PFSK-1 (cell line): Measurements from ENCODE around the gene AHNAK2.

Source experiments
- FOXP2 ChIP-seq: optimal IDR thresholded peaks from 2 replicates; pipeline ENCODE3; 2011; ENCODE audit warnings: borderline replicate concordance, control low read depth, inconsistent platforms; ENCODE audit not compliant: insufficient read depth; ENCODE audit errors: extremely low read length, extremely low read depth
- POLR2AphosphoS5 ChIP-seq: IDR thresholded peaks from 2 replicates; pipeline ENCODE4 v1.6.1; 2012; ENCODE audit warnings: low read depth, mild to moderate bottlenecking, control low read depth, low read length, moderate library complexity
- REST ChIP-seq, 2 experiments: IDR thresholded peaks; 2 replicates each; pipeline versions ENCODE4 v1.6.1 to v1.8.0; 2011 to 2012; ENCODE audit warnings: low read depth in 2 of 2, low read length in 2 of 2, control low read depth in 1 of 2, inconsistent platforms in 1 of 2, mild to moderate bottlenecking in 1 of 2, moderate library complexity in 1 of 2; ENCODE audit not compliant: insufficient read depth in 1 of 2
- SIN3A ChIP-seq: IDR thresholded peaks from 2 replicates; pipeline ENCODE4 v1.6.1; 2012; ENCODE audit warnings: mild to moderate bottlenecking, low read length, moderate library complexity, borderline replicate concordance; ENCODE audit not compliant: insufficient read depth
- TAF1 ChIP-seq: IDR thresholded peaks from 2 replicates; pipeline ENCODE4 v1.6.1; 2012; ENCODE audit warnings: low read length, control low read depth, borderline replicate concordance; ENCODE audit not compliant: insufficient read depth

Gene AHNAK2

GRCh38 chr14:104968541-104969401 is 9.4 kb downstream of the AHNAK2 start:
- TF ChIP-seq TAF1, result no peak

- TF ChIP-seq TAF1 (no peak), REST (IDR thresholded peaks at IDR 0.05; ENCODE audit: insufficient read depth in 1 of 2, low read depth in 2 of 2, low read length in 2 of 2) (no peak), FOXP2 (no peak), POLR2AphosphoS5 (no peak), SIN3A (no peak)
Measured at GRCh38 chr14:104968153-104968527, 10.0 kb downstream of the AHNAK2 start.

GRCh38 chr14:104967386-104968152 is 10.6 kb downstream of the AHNAK2 start:
- no peak for TF ChIP-seq SIN3A
- TF ChIP-seq FOXP2, result no peak
- no peak for TF ChIP-seq REST (IDR thresholded peaks at IDR 0.05; ENCODE audit: insufficient read depth in 1 of 2, low read depth in 2 of 2, low read length in 2 of 2)
- TF ChIP-seq POLR2AphosphoS5, result no peak
- TF ChIP-seq TAF1, result no peak

- no peak for TF ChIP-seq FOXP2
- TF ChIP-seq REST (IDR thresholded peaks at IDR 0.05; ENCODE audit: insufficient read depth in 1 of 2, low read depth in 2 of 2, low read length in 2 of 2), result no peak
- no peak for TF ChIP-seq POLR2AphosphoS5
- no peak for TF ChIP-seq SIN3A
- no peak for TF ChIP-seq TAF1
Measured at GRCh38 chr14:104966981-104967385, 11.2 kb downstream of the AHNAK2 start.

- TF ChIP-seq TAF1, result no peak
- TF ChIP-seq REST (IDR thresholded peaks at IDR 0.05; ENCODE audit: insufficient read depth in 1 of 2, low read depth in 2 of 2, low read length in 2 of 2), result no peak
- TF ChIP-seq FOXP2, result no peak
- no peak for TF ChIP-seq SIN3A
- TF ChIP-seq POLR2AphosphoS5, result no peak
Measured at GRCh38 chr14:104966261-104966865, 11.8 kb downstream of the AHNAK2 start.
